ENCODE results near the gene ST6GAL1.
A peak's percentile ranks its signal among the peaks of the same experiment; 100 is the strongest.
"Not testable (repeated sequence)": the region's sequence is repeated elsewhere in the genome, so short reads cannot be mapped to it uniquely, and the experiment has no call there.

The ST6GAL1 gene

GRCh38 chr3:186973702-186974101, 43.4 kb downstream of the ST6GAL1 start:
- DNase-seq, result no peak

- no peak for DNase-seq
Observed at GRCh38 chr3:186974824-186975313, 44.5 kb downstream of the ST6GAL1 start.

GRCh38 chr3:186975726-186976125, 45.4 kb downstream of the ST6GAL1 start:
- no peak for DNase-seq

DNA sequence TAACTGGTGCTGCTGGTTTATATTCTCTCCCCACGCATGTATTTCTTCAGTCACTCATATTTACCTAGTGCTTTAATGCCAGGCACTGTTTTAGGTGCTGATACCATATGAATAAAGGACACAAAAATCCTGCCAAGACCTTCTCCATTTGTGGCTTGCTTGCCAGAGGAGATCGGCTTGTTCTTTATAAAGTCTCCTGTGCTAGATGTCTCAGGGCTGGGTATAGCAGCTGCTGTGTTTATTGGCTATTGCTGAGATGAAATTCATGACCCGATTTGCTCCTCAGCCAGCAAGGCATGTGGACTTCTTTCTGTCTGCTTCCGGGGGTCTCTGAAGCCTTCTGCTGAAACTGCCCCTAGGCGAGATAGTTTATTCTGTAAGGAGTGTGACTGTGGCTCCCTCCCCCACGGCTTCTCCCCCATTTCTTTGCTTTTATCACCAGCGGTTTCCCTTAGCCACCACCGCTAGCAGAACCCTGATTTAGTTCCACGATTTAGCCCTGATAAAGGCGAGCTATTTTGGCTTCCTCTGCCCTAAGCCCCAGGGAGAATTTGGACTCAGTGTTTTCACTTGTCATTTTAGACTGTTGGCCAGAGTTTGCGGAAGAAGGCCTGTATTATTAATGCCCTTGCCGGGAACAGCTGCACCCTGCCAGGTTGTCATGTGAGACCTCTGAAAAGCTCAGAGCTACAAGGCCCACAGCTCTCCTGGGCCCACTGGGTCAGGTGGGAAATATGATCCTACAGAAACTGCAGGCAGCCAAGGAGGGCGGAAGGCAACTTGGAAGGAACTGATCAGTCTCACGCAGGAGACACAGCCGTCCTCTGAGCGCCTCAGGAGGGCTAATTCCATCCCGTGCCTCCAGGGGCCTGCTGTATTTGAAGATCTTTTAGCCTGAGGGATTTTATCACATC, 46.8 kb downstream of the ST6GAL1 start:
- peak; percentile 79 for DNase-seq

DNA sequence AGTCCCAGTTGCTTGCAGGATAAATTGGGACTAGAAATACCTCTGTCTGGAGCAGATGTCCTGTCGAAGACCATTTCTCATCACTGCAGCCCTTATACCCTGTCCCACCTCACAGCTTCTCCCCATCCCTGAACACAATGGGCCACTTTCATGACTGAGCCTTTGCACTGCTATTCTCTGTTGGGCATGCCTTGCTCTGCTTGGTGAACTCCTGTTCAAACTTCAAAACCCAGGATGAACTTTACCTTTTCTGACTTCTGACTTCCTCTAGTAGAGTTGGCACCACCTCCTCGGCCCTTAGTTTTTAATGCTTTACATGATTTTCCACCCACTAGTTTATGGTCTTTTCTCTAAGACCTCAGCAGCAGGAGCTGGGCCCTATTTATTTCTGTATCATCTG, 48.4 kb downstream of the ST6GAL1 start:
- no peak for DNase-seq

GRCh38 chr3:186979852-186980251, 49.5 kb downstream of the ST6GAL1 start:
- no peak for DNase-seq

GRCh38 chr3:186980989-186981388, 50.7 kb downstream of the ST6GAL1 start:
- DNase-seq, result no peak

GRCh38 chr3:186983659-186984058, 53.3 kb downstream of the ST6GAL1 start:
- DNase-seq, result no peak

GRCh38 chr3:186984064-186984463, 53.7 kb downstream of the ST6GAL1 start:
- no peak for DNase-seq

GRCh38 chr3:186985661-186986364, 55.5 kb downstream of the ST6GAL1 start:
- DNase-seq, result no peak

GRCh38 chr3:186986406-186986805, 56.1 kb downstream of the ST6GAL1 start:
- no peak for DNase-seq

- no peak for DNase-seq
Observed at GRCh38 chr3:186986816-186987215, 56.5 kb downstream of the ST6GAL1 start.

- no peak for DNase-seq
Observed at GRCh38 chr3:186988806-186989205, 58.5 kb downstream of the ST6GAL1 start.

DNA sequence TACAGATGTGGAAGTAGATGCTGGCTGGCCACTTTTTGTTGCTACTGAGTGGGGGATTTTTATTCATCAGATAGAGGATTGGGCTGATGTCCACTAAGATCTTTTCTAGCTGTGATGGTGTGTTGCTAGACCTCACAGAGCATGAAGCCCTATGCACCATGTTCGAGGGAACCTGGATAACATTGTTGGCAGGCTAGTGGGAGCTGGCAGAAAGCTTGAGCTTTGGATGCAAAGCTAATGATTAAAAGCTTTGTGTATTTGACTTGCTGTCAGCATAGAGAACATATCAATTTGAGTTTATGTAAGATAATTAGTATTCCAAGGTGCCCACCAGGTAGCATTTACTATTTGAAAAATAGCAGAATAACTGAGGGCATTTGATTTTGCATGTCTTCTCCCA, 59.1 kb downstream of the ST6GAL1 start:
- no peak for DNase-seq

GRCh38 chr3:186990277-186990676, 60.0 kb downstream of the ST6GAL1 start:
- no peak for DNase-seq

DNA sequence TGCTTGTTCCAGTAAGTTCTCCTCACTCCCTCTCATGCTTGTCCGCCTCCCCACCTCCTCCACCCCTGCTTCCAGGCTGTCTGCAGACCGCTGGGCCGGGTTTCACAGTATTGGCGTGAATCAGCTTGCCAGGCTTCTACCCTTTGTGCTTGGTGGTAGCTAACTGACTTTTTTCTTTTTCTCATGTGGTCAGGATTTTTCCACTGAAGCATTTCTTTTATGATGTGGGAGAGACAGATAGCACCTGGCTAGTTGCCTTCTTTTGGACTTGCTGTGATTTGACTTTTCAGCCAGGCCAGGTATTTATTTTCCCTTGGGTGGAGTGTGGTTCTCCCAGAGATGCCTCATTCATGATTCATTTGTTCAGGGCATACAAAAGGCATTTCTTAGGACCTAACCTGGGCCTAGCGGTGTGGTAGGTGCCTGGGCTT, 60.6 kb downstream of the ST6GAL1 start:
- DNase-seq, result no peak

DNA sequence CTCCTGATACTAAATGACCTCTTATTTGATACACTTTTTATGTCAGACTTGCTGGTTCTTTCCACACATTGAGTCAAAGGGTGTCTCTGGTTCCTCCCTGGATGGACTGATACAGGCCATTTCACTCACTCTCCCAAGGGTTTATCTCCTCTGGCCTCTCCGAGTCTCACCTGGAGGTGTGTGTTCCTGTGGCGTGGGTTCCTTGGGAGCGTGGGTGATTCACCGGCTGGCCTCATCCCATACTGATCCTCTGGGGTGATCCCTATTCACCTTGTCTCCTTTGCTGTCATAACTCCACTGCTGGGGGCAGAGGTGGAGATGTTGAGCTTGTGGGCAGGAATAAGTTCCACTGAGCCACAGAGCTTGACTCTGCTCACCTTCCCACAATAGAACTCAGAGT, 61.1 kb downstream of the ST6GAL1 start:
- no peak for DNase-seq

DNA sequence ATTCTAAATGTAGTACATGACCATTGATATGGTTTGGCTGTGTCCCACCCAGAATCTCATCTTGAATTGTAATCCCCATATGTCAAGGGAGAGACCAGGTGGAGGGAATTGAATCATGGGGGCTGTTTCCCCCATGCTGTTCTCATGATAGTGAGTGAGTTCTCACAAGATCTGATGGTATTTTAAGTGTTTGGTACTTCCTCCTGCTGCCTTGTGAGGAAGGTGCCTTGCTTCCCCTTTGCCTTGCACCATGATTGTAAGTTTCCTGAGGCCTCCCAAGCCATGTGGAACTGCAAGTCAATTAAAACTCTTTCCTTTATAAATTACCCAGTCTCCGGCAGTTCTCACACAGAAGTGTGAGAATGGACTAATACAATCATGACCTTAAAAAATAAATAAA, 61.8 kb downstream of the ST6GAL1 start:
- DNase-seq, result not testable (repeated sequence)

- no peak for DNase-seq
Observed at GRCh38 chr3:186993210-186993782, 63.0 kb downstream of the ST6GAL1 start.

- no peak for DNase-seq
Observed at GRCh38 chr3:186994000-186994955, 64.0 kb downstream of the ST6GAL1 start.

GRCh38 chr3:186996356-186996755, 66.0 kb downstream of the ST6GAL1 start:
- peak; percentile 80 for DNase-seq

DNA sequence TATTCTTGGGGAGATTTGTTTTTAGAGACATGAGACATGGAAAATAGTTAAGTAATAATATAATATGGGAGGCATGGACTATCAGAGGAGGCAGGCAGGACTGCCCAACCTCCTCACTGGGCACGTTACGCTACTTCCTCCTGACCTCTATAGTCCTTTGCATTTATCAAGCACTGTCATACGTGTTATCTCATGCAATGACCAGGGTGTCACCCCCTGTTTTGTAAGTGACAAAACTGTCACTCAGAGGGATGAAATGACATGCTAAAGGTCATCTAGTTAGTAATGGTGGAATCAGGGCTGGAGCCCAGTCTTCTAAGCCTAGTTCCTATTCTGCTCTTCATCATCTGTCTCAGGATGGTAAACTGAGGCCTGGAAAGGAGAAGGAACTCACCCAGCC, 66.7 kb downstream of the ST6GAL1 start:
- no peak for DNase-seq
